Fibroblast of skin of abdomen (primary cell): Measurements from ENCODE around the gene A1BG.
A peak's percentile ranks its signal among the peaks of the same experiment; 100 is the strongest.
"Not testable (repeated sequence)": the region's sequence is repeated elsewhere in the genome, so short reads cannot be mapped to it uniquely, and the experiment has no call there.

Experiments
- DNase-seq: peaks from one replicate; pipeline ENCODE4 v3.0.0-alpha.2; 2013

The A1BG gene

DNA sequence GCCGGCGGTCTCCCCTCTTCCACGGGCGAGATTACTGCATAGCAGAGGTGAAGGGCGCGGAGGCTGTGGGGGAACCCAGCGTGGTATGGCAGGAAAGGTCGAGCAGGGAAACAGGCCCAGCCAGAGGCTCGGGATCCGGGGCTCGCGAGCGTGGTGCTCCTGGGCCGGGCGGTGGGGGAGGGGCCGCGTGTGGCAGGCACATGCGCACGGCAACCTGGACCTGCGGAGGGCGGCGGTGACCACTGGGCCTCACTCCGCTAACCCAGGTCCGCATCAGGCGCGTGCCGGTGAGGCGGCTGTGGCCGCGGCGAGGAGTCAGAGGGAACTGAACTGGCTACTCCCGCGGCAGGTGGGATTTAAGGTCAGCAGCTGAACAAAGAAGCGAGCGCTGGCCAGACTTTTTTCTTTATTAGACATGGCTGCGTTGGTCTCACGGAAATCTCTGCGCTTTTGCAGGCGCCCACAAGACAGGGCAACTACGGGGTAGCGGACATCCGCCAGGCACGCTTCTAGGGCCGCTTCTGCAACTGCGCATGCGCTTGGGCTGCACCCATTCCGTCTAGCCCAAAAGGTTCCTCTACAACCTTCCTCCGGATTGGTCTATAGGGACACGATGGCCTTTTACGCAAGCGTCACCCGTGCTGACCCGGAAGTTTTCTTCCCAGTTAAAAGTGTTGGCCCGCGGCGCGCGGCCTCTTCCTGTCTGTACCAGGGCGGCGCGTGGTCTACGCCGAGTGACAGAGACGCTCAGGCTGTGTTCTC, 33.5 kb upstream of the A1BG start, which contains the start of gene RPS5:
Gene RPS5, plus strand, starts transcription at position 694 of the 762 bp plus-strand sequence. CDS start 869 bp downstream, outside the sequence.
- peak; percentile 99 for DNase-seq

GRCh38 chr19:58385891-58386575, 32.7 kb upstream of the A1BG start:
- DNase-seq: no peak

GRCh38 chr19:58385313-58385890, 32.1 kb upstream of the A1BG start:
- DNase-seq: no peak

DNA sequence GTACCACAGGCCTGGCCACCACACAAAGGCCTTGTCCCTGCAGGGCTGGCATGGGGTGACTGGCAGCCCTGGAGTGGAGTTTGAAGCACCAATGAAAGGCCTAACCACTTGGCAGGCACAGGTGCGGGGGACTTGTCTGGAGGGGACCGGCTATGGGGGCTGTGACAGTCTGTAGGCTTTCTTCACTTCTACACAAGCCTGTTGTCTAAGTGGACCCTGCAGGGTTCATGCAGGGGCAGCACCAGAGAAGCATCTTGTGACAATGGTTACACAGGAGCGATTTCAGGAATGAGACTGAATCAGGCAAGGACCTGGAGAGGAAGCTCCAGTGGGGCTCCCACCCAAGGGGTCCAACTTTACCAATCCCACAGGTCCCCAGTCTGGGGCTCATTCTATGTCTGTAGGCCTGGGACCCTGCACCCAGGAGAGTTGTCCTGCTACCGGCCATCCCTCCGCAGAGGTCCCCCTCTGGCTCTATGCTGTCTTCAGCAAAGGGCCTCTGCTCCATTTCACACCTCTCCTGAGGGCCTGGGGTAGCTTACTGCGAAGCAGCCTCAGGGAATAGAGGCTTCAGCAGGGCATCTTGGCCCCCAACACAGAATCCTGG, 29.8 kb upstream of the A1BG start:
- DNase-seq: no peak

DNA sequence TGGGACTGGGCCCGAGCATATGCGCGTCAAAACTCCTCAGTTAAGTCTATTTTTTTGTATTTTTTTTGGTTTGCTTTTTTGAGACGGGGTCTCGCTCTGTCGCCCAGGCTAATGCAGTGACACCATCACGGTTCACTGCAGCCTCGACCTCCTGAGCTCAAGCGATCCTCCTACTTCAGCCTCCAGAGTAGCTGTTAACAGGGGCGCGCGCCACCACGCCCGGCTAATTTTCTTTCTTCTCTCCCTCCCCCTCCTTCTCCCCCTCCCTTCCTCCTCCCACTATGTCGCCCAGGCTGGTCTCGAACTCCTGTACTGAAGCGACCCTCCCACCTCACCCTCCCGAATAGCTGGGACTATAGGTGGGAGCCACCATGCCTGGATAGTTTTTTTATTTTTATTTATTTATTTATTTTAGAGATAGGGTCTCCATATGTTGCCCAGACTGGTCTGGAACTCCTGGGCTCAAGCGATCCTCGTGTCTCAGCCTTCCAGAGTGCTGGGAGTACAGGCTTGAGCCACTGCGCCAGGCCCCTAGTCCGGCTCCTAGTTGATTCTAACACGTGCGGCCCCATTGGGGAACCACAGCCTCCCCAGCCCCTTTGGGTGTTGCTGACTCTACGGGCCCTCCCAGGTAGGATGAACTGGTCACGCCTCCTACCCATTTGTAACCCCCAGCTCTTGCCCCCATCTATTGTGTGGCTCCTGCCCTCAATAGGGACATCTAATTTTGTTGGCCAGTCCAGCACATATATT, 28.3 kb upstream of the A1BG start:
- no peak for DNase-seq

- DNase-seq: peak; percentile 100
These were observed 27.6 kb upstream of the A1BG start, which contains the start of gene ZNF837 for GRCh38 chr19:58380662-58381459. Gene ZNF837 (minus strand): TSS chr19:58381030. CDS start chr19:58369332, 11,698 bp downstream.

- DNase-seq: no peak
These were observed 26.9 kb upstream of the A1BG start for GRCh38 chr19:58380037-58380661.

- no peak for DNase-seq
These were observed 26.0 kb upstream of the A1BG start for GRCh38 chr19:58379246-58379645.

GRCh38 chr19:58376724-58377123, 23.4 kb upstream of the A1BG start:
- DNase-seq: not testable (repeated sequence)

GRCh38 chr19:58374200-58374599, 20.9 kb upstream of the A1BG start:
- DNase-seq: no peak

- no peak for DNase-seq
These were observed 19.2 kb upstream of the A1BG start for GRCh38 chr19:58372311-58373133.

- DNase-seq: no peak
These were observed 15.5 kb upstream of the A1BG start for GRCh38 chr19:58368561-58369360.

DNA sequence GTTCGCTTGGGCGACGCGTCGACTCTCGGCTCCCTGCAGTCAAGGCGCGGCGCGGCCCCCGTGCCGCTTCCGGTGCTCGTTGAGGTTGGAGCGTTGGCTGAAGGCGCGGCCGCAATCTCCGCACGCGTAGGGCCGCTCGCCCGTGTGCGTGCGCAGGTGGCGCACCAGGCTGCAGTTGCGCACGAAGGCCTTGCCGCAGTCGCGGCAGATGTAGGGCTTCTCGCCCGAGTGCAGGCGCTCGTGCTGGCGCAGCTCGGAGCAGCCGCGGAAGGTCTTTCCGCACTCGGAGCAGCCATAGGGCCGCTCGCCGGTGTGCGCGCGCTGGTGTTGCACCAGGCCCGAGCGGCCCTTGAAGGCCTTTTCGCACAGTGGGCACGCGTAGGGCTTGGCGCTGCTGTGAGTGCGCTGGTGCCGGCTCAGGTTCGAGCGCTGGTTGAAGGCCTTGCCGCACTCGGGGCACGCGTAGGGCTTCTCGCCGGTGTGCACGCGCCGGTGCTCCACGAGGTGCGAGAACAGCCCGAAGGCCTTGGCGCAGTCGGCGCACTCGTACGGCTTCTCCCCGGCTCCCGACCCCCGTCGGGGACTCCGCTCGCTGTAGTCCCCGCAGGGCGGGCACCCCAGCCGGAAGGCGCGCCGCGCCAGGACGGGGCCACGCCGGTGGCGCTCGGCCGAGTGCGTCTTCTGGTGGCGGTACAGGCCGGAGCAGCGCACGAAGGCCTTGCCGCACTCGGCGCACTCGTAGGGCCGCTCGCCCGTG, 14.6 kb upstream of the A1BG start:
- DNase-seq: no peak

DNA sequence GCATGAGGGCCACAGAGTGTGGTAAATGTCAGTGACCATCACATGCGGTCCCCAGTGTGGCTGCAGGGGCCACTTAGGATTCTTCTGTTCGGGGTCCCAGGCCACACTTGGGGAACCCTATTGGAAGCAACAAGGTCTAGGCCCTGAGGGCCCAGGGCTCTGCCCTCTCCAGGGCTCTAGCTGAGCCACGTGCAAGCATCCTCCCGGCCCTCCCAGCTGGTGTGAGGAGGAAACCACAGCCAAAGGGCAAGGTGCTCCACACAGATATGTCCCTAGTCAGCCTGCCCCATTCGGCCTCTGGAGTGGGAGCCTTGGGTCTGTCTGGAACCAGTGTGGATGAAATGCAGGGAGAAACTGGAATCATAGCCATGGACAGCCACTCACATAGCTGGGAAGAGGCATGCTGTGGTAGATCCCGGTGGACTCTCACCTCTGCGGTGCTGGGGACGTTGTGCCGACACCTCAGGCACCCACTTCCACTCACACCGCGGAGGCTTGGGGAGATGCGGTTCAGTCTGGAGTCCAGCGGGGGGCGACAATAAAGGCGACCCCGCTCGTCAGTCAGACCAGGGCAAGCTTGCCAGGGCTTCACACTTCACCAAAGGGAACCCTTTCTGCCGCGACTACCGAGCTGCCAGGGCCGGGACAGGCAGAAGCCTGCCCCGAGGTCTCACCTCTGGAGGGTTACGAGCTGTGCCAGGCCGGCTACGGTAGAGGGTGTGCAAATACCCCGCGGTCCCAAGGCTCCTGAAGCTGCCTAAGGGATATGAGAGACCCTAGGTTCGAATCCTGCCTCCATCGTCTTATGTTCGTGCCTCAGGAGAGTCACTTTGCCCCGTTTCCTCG, 13.5 kb upstream of the A1BG start:
- no peak for DNase-seq

DNA sequence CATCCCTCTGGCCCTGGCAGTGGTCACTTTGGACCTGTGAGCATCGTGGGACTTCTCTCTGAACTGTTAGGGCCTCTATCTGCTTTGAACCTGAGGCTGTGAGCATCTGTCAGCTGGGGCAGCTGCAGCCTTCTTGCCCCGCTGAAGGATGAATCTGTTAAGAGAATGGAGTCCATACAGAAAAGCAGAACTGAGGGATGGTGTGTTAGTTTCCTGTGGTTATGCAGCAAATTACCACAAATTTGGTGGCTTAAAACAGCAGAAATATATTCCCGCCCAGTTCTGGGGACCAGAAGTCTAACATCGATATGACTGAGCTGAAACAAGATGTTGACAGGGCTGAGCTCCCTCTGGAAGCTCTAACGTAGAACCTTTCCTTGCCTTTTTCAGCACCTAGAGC, 10.9 kb upstream of the A1BG start:
- DNase-seq: no peak

DNA sequence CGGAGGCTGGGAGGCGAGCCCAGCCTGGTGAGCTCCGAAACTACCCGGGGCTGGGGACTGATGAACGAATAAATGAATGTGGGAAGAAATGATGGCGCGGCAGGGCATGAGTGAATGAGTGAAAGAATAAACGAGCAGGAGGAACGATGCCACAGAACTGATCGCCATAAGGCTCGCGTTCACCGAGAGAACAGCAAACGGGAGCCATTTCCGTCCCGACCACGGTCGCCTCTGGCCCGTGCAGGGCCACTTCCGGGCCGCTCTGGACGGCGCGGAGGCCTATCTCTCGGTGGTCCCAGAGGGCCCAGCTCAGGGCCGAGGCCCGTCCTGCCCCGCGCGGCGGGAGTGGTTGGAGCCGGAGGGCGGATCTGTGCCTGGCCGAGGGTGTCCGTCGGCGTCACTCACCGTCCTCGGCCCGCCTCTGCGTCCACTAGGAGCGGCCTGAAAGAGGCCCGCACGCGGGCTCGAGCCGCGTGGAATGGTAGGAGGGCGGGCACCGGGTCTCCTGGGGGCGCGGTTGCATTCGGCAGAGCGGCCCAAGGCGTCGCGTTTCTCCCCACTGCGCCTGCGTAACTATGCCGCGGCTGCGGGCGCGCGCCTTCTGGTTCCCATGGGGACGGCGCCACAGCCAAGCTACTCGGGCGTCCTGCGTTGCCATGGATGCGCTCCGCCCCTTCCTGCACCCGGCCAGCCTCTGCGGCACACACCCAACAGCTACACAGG, 9.1 kb upstream of the A1BG start, which contains the start of gene ZNF497:
Gene ZNF497, minus strand, starts transcription at position 480 of the 723 bp plus-strand sequence. CDS start 5,116 bp downstream, outside the sequence.
- DNase-seq: peak; percentile 96

DNA sequence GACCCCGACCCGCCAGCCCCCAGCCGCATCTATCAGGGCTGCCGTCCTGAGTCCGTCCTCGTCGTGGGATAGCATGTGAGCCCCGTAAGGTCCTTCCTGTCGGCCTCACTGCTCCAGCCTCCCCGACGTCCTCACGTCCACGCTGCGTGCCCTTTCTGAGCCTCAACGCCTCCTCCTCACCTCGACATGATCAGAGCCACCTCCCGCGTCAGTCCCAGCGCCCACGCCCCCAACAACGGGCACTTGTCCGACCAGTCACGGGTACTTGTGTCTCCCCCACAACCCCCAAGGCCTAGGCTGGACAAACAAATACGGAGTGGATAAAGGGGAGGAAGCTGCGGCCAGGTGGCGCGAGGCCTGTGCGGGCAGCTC, 8.6 kb upstream of the A1BG start:
- peak; percentile 53 for DNase-seq
